Hematopoietic multipotent progenitor cell (in vitro differentiated cells): Measurements from ENCODE around the gene MRTFB. TPM values are rescaled to one million over a fixed set of nuclear protein-coding genes. Genes with fewer than 3 reads are reported as not detected.
A peak's percentile ranks its signal among the peaks of the same experiment; 100 is the strongest.
"Not testable (repeated sequence)": the region's sequence is repeated elsewhere in the genome, so short reads cannot be mapped to it uniquely, and the experiment has no call there.

ENCODE experiments used
- DNase-seq, 3 donors: peaks; one replicate each; pipeline ENCODE4 v3.0.0-alpha.2; 2011 to 2015; ENCODE audit warnings: low read depth in 2 of 3, low spot score in 2 of 3
- total RNA-seq: library from RNA; depleted of rRNA; stranded (reverse); fragments of >200 nt; gene quantifications from one replicate; pipeline ENCODE4 v1.2.3, GENCODE V29; 2012

MRTFB gene, protein sequence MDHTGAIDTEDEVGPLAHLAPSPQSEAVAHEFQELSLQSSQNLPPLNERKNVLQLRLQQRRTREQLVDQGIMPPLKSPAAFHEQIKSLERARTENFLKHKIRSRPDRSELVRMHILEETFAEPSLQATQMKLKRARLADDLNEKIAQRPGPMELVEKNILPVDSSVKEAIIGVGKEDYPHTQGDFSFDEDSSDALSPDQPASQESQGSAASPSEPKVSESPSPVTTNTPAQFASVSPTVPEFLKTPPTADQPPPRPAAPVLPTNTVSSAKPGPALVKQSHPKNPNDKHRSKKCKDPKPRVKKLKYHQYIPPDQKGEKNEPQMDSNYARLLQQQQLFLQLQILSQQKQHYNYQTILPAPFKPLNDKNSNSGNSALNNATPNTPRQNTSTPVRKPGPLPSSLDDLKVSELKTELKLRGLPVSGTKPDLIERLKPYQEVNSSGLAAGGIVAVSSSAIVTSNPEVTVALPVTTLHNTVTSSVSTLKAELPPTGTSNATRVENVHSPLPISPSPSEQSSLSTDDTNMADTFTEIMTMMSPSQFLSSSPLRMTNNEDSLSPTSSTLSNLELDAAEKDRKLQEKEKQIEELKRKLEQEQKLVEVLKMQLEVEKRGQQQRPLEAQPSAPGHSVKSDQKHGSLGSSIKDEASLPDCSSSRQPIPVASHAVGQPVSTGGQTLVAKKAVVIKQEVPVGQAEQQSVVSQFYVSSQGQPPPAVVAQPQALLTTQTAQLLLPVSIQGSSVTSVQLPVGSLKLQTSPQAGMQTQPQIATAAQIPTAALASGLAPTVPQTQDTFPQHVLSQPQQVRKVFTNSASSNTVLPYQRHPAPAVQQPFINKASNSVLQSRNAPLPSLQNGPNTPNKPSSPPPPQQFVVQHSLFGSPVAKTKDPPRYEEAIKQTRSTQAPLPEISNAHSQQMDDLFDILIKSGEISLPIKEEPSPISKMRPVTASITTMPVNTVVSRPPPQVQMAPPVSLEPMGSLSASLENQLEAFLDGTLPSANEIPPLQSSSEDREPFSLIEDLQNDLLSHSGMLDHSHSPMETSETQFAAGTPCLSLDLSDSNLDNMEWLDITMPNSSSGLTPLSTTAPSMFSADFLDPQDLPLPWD
- total RNA-seq = 11.6 TPM

DNA sequence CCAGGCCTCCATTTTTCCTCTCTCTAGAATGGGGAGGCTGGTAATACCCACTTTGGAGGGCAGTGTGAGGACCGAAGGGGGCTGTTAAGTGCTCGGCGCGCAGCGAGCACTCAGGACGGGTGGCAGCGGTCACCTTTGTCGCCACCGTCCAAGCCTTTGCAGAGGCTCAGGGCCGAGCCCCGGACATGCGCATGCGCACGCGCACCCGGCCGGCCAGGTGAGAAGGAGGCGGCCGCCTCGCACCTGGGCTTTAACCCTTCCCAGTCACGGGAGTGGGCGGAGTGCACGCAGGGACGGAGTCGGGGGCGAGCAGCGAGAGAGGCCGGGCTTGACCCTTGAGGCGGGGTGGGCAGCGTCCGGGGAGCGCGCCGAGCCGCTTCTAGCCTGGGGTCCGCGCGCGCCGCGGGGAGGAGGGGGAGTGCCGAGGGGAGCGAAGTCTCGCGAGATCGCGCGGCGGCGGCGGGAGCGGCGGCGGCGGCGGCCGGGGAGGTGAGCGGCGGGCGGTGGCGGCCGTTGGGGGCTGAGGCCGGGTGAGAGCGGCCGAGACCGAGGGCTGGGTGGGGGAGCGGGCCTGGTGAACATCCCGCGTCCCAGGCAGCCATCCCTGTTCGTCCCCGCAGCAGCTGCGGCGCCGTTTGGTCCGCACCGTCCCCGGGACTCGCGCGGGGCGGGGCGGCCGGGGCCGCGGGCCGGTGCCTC is at the start of gene MRTFB:
MRTFB (plus strand) TSS at position 443 of the 699 bp plus-strand sequence. CDS start 69,288 bp downstream, outside the sequence.
- peak; percentile 71 to 80 (median 77) for DNase-seq

DNA sequence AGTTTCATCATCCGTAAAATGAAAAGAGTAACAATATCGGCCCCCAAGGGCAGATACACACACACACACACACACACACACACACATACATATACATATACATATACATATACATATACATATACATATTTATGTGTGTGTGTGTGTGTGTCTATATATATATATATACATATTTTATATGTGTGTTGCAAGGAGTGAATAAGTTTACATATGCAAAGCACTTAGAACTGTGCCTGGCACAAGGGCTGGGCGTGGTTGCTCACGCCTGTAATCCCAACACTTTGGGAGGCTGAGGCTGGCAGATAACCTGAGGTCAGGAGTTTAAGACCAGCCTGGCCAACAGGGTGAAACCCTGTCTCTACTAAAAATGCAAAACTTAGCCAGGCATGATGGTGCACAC is 47.6 kb upstream of the MRTFB start:
- DNase-seq = not testable (repeated sequence)

DNA sequence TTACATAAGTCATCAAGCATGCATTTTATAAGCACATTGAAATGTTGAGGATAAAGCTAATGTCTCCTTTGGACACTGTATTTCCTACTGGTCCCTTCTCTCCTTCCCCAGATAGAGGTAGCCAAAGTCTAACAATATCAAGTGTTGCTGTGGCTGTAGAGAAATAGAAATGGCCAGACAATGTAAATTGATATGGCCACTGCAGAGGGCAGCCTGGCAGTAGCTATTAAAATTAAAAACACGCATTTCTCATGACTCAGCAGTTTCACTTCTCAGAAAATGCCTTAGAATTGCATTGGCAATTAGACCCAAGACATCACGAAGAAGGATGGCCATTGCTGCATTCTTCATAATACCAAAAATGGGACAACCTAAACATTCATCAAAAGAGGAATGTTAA is 46.8 kb upstream of the MRTFB start:
- peak in 1 of 3 donors; percentile 5 for DNase-seq

DNA sequence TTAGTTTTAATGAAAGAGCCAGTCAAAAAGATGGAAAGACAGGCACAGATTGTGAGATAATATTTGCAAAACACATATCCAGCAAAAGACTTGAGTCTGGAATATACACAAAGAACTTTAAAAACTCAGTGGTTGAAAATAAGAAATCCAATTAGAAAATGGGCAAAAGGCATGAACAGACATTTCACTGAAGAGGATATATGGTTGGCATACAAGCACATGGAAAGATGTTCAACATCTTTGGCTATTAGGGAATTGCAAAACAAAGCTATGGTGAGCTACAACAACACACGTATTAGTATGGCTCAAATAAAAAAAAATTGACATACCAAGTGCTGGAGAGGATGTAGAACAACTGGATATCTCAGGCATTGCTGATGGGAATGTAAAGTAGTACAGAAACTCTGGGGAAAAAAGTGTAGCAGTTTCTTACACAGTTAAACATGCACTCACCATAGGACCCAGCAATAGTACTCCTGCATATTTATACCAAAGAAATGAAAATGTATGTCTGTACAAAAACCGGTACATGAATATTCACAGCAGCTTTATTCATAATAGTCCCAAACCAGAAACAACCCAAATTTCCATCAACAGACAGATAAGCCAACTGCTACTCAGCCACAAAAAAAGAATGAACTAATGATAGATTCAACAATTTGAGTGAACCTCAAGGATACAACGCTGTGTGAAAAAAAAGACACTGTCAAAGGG is 44.4 kb upstream of the MRTFB start:
- DNase-seq = no peak

DNA sequence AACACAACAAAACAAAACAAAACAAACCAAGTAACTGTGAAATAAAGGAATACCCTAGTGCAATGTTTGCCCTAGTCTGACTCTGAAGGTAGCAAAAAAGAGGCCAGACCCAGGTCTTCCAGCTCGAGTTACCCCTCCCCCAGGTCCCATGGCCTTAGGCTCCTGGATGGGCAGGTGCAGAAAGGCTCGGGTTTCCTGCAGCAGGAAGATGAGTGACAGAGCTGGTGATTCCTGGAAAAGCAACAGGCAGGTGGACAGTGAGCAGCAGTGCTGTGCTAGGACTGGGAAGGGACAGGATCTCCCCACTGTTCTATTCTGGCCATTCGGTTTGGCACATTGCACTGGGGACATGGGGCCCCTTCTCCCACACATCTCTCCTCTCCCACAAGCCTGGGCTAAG is 42.9 kb upstream of the MRTFB start:
- DNase-seq = no peak

DNA sequence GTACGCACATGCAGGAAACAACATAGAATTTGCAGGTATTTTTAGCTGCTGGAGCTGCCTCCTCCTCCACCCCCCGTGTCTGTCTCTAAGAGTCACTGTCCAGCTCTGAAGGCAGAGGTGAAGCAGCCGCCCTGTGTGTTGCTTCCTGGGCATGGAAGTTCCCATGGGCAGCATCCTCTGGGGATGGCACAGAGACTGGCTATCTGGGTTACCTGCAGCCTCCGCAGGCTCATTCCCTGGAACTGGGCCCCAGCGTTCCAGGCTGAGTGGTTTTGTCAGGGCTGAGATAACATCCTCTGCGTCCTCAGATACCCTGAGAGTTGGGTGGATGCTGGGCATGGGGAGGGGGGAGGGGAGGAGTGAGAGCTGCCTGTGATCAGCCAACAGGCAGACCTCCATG is 41.5 kb upstream of the MRTFB start:
- DNase-seq = no peak

DNA sequence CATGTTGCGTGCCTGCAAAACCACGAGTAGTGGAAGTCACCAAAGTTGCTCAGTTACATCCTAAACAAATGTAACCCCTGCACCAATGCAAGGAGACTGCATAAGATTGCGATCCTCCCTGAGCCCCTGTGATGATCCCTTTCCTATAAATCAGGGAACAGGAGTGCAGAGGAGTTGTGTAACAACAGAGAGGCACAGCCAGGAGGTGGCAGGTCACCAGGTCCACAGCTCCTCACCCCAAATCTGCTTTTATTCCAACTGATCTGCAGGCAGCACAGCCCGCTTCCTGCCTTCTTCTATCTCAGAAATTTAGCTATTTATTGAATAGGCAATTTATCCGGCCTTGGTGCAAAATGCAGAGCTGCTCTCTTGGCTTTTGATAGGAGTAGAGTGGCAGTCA is 36.0 kb upstream of the MRTFB start:
- DNase-seq = no peak

DNA sequence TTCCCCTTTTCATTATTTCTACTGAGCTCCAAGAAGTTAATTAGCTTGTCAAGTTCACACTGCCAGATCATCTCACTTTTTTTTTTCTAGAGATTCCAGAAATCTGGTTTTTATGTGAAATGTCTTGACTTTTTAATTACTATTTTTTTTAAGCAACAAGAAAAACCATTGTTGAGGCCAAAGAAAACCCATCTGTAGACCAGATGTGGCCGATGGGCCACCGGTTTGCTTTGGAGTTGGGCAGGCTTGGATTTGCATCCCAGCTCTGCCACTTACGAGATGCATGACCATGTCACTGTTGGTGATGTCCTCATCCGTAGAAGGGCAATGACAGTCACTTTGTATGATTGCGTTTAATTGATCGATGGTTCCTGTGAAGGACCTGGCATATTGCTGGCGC is 34.2 kb upstream of the MRTFB start:
- no peak for DNase-seq

DNA sequence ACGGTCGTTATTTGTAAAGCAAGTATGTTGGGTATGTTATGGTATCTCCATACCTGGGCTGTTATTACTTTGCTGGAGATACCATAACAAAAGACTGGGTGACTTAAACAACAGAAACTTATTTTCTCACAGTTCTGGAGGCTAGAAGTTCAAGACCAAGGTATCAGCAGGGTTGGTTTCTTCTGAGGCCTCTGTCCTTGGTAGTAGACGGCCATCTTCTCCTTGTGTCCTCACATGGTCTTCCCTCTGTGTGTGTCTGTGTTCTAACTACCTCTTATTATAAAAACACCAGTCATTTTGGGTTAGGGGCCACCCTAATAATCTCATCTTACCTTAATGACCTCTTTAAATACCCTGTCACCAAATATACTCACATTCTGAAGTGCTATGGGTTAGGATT is 33.2 kb upstream of the MRTFB start:
- no peak for DNase-seq

DNA sequence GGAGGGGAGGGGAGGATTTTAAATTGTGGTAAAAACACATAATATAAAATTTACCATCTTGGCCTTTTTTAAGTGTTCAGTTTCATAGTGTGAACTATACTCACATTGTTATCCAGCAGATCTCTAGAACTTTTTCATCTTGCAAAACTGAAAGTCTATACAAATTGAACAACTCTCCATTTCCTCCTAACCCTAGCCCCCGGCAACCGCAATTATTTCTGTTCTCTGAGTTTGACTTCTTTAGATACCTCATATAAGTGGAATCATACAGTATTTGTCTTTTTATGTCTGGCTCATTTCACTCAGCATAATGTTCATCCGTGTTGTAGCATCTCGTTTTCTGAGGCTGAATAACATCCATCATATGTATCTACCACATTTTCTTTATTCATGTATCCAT is 30.0 kb upstream of the MRTFB start:
- DNase-seq = no peak

DNA sequence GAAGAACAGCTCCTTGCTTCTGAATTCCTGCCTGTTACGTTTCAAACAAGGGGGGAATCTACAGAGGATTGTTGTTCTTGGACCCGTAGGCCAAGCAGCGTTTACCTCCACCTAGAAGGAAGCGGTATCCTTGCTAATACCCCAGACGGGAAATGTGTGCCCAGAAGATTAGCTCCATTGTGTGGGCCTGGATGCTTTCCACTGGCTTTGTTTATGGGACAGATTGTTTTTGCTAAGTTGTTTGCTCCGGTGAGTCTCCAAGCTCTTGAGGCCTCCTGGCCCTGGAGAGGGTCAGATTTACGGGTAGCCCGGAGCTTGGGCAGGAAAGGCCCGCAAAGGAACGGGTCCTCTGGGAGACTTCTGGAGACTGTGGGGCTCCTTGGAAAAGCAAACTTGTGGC is 28.4 kb upstream of the MRTFB start:
- DNase-seq = no peak

DNA sequence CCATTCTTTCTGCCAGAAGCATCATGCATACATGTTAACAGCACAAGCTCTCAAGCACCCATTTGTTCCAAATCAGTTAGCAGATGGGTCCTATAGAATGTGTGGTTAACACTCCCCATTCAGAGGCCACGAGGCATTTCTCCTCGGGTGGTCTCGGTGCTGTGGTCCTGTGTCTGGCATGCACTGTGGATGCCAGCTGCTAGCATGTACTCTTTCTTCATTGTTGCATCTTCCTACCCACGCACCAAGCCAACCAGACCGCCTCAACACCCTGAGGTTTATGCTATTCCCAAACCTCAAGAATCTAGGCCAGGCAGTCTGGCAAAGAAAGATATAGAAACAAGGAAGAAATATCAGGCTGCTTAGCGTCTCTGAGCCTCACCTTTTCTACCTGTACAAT is 27.8 kb upstream of the MRTFB start:
- no peak for DNase-seq

DNA sequence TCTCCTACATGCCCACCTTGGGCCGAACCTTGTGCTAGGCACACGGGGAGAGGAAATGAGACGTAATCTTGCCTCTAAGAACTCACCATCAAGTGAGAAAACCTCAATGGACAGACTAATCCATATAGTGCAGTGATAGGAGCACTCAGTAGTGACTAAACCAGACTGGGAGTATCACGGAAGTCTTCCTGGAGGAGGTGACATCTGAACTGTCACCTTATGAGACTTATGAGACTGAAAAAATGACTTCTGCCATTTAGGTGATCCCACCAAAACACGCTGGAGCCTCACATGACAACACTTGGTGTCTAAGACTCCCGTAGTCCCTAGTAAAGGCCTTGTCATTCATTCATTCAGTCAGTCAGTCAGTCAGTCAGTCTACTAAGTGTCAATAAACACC is 27.3 kb upstream of the MRTFB start:
- no peak for DNase-seq

DNA sequence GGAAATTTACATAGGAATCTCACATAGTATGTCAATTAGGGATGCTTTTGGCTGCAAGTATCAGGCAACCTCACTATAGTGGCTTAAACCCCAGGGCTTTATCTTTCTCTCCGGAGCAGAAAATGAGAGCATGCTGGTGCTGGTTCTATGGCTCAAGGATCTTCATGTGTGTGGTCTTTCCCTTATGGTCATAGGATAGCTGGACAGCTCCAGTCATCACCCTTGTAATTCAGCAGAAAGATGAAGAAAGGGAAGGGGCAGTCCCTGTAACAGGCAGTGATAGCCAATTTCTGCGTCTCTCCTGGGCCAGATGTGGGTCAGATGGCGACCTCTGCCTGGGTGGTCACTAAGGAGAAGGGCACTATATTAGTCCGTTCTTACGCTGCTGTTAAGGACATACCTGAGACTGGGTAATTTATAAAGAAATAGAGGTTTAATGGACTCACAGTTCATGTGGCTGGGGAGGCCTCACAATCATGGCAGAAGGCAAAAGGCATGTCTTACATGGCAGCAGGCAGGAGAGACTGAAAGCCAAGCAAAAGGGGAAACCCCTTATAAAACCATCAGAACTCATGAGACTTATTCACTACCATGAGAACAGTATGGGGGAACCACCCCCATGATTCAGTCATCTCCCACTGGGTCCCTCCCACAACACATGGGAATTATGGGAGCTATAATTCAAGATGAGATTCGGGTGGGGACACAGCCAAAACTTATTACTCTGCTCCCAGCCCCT is 23.8 kb upstream of the MRTFB start:
- not testable (repeated sequence) for DNase-seq

DNA sequence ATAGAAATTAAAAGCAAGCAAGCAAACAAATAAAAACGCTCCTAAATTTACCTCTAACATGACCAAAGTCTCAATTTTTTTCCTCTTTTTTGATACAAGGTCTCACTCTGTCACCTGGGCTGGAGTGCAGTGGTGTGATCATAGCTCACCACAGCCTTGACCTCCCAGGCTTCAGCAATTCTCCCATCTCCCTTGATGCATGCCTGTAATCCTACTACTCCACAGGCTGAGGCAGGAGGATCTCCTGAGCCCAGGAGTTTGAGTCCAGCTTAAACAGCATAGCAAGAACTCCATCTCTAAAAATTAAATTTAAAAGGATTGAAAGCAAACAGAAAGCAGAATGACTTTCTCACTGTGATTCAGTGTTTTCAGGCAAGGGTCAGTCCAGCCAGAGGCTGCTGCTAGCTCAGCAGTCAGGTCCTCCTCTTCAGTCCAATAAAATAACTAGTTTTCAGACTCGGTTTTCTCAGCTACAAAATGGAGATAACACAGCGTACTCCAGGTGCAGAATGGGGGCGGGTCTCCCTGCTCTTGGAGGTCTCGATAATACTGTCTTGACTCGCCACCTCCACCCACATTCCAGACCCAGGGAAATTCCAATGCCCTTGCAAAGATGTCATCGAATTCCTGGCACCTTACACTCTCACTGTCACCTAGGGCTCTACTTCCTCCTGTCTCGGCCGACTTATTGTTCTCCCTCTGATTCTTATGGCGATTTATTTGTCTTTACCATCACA is 20.7 kb upstream of the MRTFB start:
- DNase-seq = no peak

DNA sequence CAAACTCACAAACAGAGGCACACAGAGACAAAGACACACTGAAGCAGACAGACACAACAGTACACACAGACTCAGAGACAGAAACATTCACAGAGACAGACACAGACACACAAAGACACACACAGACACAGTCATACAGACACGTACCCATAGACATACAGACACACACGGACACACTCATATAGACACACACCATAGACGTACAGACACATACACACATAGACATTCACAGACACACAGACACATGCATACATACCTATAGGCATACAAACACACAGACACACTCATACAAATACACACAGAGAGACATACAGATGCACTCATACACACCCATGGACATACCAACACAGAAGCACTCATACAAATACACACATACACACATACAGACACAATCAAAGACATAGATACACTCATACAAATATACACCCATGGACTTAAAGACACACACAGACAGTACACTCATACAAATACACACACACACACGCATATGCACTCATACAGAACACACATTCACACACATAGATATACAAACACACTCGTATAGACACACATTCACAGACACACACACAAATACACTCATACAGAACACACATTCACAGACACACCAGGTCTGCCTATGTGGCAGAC is 19.9 kb upstream of the MRTFB start:
- DNase-seq = no peak

DNA sequence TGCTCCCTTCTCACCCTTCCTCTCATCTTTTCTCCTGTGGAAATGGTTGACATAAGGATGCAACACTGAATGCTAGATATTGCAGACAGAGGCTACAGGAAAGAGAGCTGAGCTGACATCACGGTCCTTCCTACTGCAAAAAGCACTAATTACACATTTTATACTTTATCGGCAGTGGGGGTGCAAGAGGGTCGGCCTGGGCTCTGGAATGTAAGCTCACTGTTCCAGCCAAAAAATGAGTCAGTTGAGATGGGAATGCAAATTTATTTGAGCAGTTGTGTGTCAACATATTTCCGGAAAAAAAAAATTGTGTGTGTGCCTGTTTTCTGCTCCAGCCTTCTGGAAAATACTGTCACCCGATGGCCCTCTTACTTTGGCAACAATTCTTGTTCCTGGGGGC is 14.1 kb upstream of the MRTFB start:
- no peak for DNase-seq

DNA sequence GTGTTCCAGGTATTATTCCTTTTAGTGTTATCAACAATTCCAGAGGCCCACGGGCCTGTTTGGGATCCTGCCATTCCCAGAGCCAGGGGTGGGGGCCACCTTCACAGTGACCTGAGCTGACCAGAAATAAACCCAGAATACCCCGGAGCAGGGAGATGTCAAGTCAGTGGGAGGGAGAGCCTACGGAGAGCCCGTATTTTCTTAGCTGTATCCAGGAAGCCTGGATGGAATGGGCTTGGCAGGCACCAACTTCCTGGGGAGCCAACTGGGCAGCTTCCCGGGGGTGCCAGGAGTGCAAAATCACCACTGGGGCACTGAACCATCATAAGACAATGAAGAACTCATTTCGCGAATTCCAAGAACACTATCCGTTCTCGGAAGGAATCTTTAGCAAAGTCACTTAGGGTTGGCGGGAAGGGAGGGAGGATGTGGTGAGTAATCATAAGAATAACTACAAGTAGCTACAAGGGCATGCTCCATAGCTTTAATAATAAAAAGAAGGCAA is 13.2 kb upstream of the MRTFB start:
- no peak for DNase-seq
